ENCODE measurements around the gene CRAT.

- peak; percentile 97 for TF ChIP-seq CTCF (IDR thresholded peaks at IDR 0.05; ENCODE audit: borderline replicate concordance, extremely low read depth, low read length, poor library complexity, severe bottlenecking)
- no peak for TF ChIP-seq EZH2 (IDR thresholded peaks at IDR 0.05; ENCODE audit: borderline replicate concordance, low read depth, low read length, severe bottlenecking)
Observed at GRCh38 chr9:129131300-129132145, 20.9 kb upstream of the CRAT start.
